Heart left ventricle (tissue), 16 donors: ENCODE data around the gene SRGAP3. TPM values are rescaled to one million over a fixed set of nuclear protein-coding genes. Genes with fewer than 3 reads are reported as not detected.

Experiments used
- ATAC-seq, 4 donors: fragments of 200-7000 bp; cut with Tn5 transposase; one replicate each; pipeline ENCODE4 v1.9.1; 2020 to 2022; ENCODE audit warnings: moderate library complexity in 4 of 4, mild to moderate bottlenecking in 3 of 4, moderate number of reproducible peaks in 1 of 4
- DNase-seq, 5 donors: peaks; one replicate each; pipeline ENCODE4 v3.0.0-alpha.2; 2020
- H3K27ac ChIP-seq, 12 donors: fragments of 200-600 bp; sonication (generic) in 4 of 12; one replicate each; pipeline versions ENCODE4 v1.5.0 to v1.8.0; 2016 to 2022; ENCODE audit warnings: mild to moderate bottlenecking in 2 of 12
- H3K27me3 ChIP-seq, 9 donors: fragments of 200-600 bp; sonication (generic) in 2 of 9; one replicate each; pipeline versions ENCODE4 v1.5.1 to v1.8.0; 2016 to 2022; ENCODE audit warnings: mild to moderate bottlenecking in 3 of 9
- H3K36me3 ChIP-seq, 9 donors: fragments of 200-600 bp; sonication (generic) in 2 of 9; one replicate each; pipeline versions ENCODE4 v1.5.0 to v1.8.0; 2018 to 2022; ENCODE audit warnings: mild to moderate bottlenecking in 2 of 9
- H3K4me1 ChIP-seq, 12 donors: fragments of 200-600 bp; sonication (generic) in 4 of 12; one replicate each; pipeline versions ENCODE4 v1.5.0 to v1.8.0; 2016 to 2022; ENCODE audit warnings: mild to moderate bottlenecking in 3 of 12
- H3K4me3 ChIP-seq, 12 donors: fragments of 200-600 bp; sonication (generic) in 4 of 12; one replicate each; pipeline versions ENCODE4 v1.5.0 to v1.8.0; 2017 to 2022; ENCODE audit warnings: mild to moderate bottlenecking in 9 of 12, moderate library complexity in 4 of 12
- H3K9me3 ChIP-seq, 12 donors: fragments of 200-600 bp; sonication (generic) in 4 of 12; one replicate each; pipeline versions ENCODE4 v1.5.0 to v1.8.0; 2016 to 2022; ENCODE audit warnings: mild to moderate bottlenecking in 1 of 12
- CTCF ChIP-seq, 12 donors: fragments of 200-600 bp; sonication (generic) in 4 of 12; IDR thresholded peaks; one replicate each; pipeline versions ENCODE4 v1.5.0 to v1.8.0; 2018 to 2022; ENCODE audit warnings: antibody characterized with exemption in 12 of 12, mild to moderate bottlenecking in 5 of 12
- POLR2A ChIP-seq, 2 donors: fragments of 450-650 bp; IDR thresholded peaks; one replicate each; pipeline ENCODE4 v1.6.1; 2017; ENCODE audit warnings: antibody characterized with exemption in 2 of 2, mild to moderate bottlenecking in 2 of 2, moderate library complexity in 2 of 2
- WGBS, 4 donors: extraction: QIAGEN DNeasy Blood & Tissue Kit in 2 of 4; methylation state at CpG; one replicate each; pipeline versions ENCODE4 v1.1.5 to v1.1.7; 2013 to 2018; 5-methylcytosine and 5-hydroxymethylcytosine counted together
- intact Hi-C, 10 donors: fragments of 100-400 bp; cut with DNase I; formaldehyde crosslinking; loops; one replicate each; pipeline versions ENCODE4 v1.11.1 to v1.14.2; 2022
- polyA plus RNA-seq, 2 donors: library from polyadenylated mRNA; stranded (reverse); fragments of 200-250 nt; gene quantifications; one replicate each; pipeline ENCODE4 v1.2.3, GENCODE V29; 2013
- total RNA-seq, 9 donors: library from RNA; depleted of rRNA in 2 of 9; stranded (reverse); fragments of >200 nt in 2 of 9; fragmentation: NEBNext Ultra II Directional in 3 of 9; extraction: Animal tissue kit (Norgen Biotek cat#: 25700) in 3 of 9; gene quantifications; one replicate each; pipeline versions ENCODE4 v1.1.0 to v1.2.4, GENCODE V29; 2016 to 2023
- donor health status: ischemic (EF 13 %, LVEDD 7.1; RV severe dilation, severe dysfunction).
- donor health status: healthy with polysubstance abuse.
- donor health status: DM: no; HTN: yes; CAD: no.
- donor health status: DM: no; HTN: no; CAD: no.
- donor health status: ischemic (EF 25% LVEDD 6.9; RV normal size, moderate dysfunction).
- donor health status: ischemic (EF 25% LVEDD 5.7; RV mildly dilated, moderate dysfunction).
- donor health status: healthy.
- donor health status: DM: yes; HTN: yes; CAD: no.
- donor health status: ischemic (EF 35%, LVEDD 5.7; RV mildly dilated, moderate dysfunction).
- donor health status: nonischemic (EF 11% LVEDD 7.7; RV severe dilation, severe dysfunction).
- donor health status: DM: yes; HTN: yes; CAD: no.
- donor health status: PGD.
- donor health status: ischemic (EF 29% LVEDD 5.4; RV normal size, mild dysfunction).
- donor health status: nonischemic (EF 23%, LVEDD 6.1; RV moderate dilation, normal function).

SRGAP3 gene
- total and polyA plus RNA-seq, 11 donors = 1.4 to 16.8 (median 9.0) TPM

DNA sequence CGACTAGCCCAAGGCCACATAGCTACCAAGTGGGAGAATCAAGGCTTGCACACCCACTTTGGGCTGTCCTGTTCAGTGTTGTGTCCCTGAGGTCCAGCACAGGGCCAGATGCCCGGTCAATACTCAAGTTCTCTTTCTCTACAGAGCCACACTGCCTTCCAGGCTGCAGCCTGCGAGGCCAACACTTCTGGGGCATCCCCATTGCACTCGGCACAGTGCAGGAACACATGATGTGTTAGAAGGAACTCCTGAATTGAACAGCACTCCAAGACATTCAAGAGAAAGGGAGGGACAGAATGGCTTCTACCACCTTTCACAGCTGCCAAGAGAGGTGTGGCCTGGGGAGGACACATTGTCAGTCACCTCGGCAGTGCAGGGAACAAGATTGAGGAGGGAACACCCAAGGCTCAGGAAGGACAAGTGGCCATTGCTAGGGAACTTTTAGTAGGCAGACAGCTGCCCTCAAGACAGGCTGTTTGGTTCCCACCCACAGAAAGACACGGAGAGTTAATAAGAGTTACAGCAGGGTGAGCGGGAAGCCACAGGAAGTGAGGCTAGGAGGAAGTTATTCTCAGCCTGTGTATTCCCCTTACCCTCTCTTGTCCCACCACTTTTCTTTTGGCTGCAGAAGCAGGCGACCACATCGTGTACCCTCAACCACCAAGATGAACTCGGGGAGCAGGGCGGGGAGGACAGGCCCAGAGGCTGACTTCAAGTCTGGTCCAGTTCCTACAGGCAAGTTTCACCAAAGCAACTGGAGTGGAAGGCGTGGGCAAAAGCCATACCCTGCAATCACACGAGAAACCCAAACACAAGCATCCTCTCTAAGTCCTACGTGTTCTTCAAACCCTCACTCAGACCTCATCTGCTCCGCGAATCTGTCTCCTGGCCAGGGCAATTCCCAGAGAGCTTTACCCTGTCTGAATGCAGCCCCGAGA lies 69.4 kb downstream of the SRGAP3 start:
- no peak for TF ChIP-seq POLR2A (IDR thresholded peaks at IDR 0.05)
- no peak for TF ChIP-seq CTCF (IDR thresholded peaks at IDR 0.05)
- peak in 1 of 4 donors; percentile 32 for ATAC-seq
- WGBS, 4 donors = 76 to 86% (median 82%) methylated on average over 17 of the region's 17 CpGs
- peak overlapping the region in 1 of 12 donors; percentile 25 for H3K4me3 ChIP-seq
- H3K9me3 ChIP-seq = no peaks in the 10 kb centered on the region
- H3K4me1 ChIP-seq = peaks cover 0 to 18% (median 2%) of the 10 kb centered on the region in 12 donors
- H3K27ac ChIP-seq = peak overlapping the region in 1 of 12 donors; percentile 57
- no peaks in the 10 kb centered on the region for H3K36me3 ChIP-seq
- intact Hi-C loops = no loop called here
- no peak for DNase-seq
- no peaks in the 10 kb centered on the region for H3K27me3 ChIP-seq

- WGBS, 4 donors = 80 to 89% (median 86%) methylated on average over 6 of the region's 6 CpGs
- Histone ChIP-seq H3K4me3 (no peak overlapping the region), H3K27ac (no peak overlapping the region), H3K36me3 (no peaks in the 10 kb centered on the region), H3K4me1 (peaks cover 0 to 17% (median 0%) of the 10 kb centered on the region in 12 donors), H3K9me3 (no peaks in the 10 kb centered on the region), H3K27me3 (no peaks in the 10 kb centered on the region)
- no peak for DNase-seq
- no peak for ATAC-seq
- TF ChIP-seq POLR2A (IDR thresholded peaks at IDR 0.05) = no peak
- TF ChIP-seq CTCF (IDR thresholded peaks at IDR 0.05) = no peak
- intact Hi-C loops = no loop called here
These were observed 70.7 kb downstream of the SRGAP3 start for GRCh38 chr3:9178697-9179096.

DNA sequence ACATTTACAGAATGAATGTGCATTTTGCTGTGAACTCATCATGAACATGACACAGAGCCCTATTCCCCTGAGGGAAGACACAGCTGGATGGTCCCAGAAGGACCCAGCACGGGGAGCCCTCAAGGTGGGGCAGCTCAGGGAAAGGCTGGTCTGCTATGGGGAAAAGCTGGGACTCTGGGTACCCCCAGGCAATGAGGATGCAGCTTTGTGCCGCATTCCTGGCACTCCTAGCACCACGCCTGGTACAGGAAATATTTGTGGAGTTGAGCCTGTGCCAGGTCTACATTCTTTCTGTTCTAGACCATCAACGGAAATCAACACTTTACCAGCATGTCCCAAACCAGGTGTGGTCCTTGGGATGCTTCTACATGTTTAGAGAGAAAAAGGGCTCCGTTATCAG lies 74.0 kb downstream of the SRGAP3 start:
- no peak for ATAC-seq
- Histone ChIP-seq H3K4me3 (no peak overlapping the region), H3K27ac (no peak overlapping the region), H3K4me1 (peaks cover 0 to 22% (median 9%) of the 10 kb centered on the region in 12 donors), H3K9me3 (no peaks in the 10 kb centered on the region), H3K36me3 (no peaks in the 10 kb centered on the region), H3K27me3 (no peaks in the 10 kb centered on the region)
- DNase-seq = no peak
- intact Hi-C loops = no loop called here
- TF ChIP-seq POLR2A (IDR thresholded peaks at IDR 0.05) (no peak), CTCF (IDR thresholded peaks at IDR 0.05) (no peak)
- WGBS, 4 donors = 51 to 70% (median 56%) methylated on average over 5 of the region's 5 CpGs

DNA sequence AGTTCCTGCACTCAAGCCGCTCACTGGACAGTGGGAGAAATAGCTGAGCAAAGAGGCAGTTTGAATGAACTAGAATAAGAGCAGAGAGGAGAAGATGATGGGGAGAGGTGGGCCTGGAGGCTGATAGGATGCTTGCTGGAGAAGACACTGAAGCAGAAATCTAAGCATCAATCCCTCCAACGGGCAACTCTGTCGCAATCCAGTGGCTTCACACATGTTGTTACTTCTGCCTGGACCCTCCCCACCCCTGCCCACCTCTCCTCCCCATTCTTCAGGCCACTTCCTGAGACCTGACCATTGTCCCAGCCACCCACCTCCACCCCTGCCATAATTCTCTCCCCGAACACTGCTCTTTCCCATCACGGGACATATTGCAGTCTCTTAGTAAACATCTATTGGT lies 76.0 kb downstream of the SRGAP3 start:
- ATAC-seq (no peak), DNase-seq (no peak)
- H3K9me3 ChIP-seq = no peaks in the 10 kb centered on the region
- 67 to 80% (median 68%) methylated on average over 5 of the region's 5 CpGs for WGBS, 4 donors
- intact Hi-C loops = no loop called here
- TF ChIP-seq CTCF (IDR thresholded peaks at IDR 0.05) (no peak), POLR2A (IDR thresholded peaks at IDR 0.05) (no peak)
- H3K4me1 ChIP-seq = peaks cover 0 to 13% (median 9%) of the 10 kb centered on the region in 12 donors
- H3K27me3 ChIP-seq = no peaks in the 10 kb centered on the region
- H3K4me3 ChIP-seq = no peak overlapping the region
- H3K36me3 ChIP-seq = no peaks in the 10 kb centered on the region
- H3K27ac ChIP-seq = no peak overlapping the region
